G401 (cell line): ENCODE results near the gene BOLA3. TPM values are rescaled to one million over a fixed set of nuclear protein-coding genes. Genes with fewer than 3 reads are reported as not detected.

Source experiments
- DNase-seq: peaks from one replicate; pipeline ENCODE4 v3.0.0-alpha.2; 2015; ENCODE audit warnings: low spot score
- in situ Hi-C: cut with HindIII; loops from 2 replicates; pipeline ENCODE4 v1.10.0; 2016; ENCODE audit warnings: low sequenced_read_pairs, mixed read lengths
- total RNA-seq: library from RNA; depleted of rRNA; stranded (reverse); fragments of >200 nt; shearing (Covaris generic); gene quantifications from 2 replicates; pipeline ENCODE4 v1.2.3, GENCODE V29; 2014

Gene BOLA3
- total RNA-seq, 1 experiment from 2014 or later, result 121 TPM

- in situ Hi-C loops, result no loop called here
These were observed 38.2 kb downstream of the BOLA3 start for GRCh38 chr2:74109551-74109950.

GRCh38 chr2:74107071-74107470 is 40.6 kb downstream of the BOLA3 start:
- peak; percentile 26 for DNase-seq
- in situ Hi-C loops, result no loop called here

More at GRCh38 chr2:74109551-74109950, 38.2 kb downstream of the BOLA3 start:
- DNase-seq, result peak; percentile 98

GRCh38 chr2:74105413-74105812 is 42.3 kb downstream of the BOLA3 start:
- in situ Hi-C loops, result no loop called here
- DNase-seq, result no peak

GRCh38 chr2:74104839-74105238 is 42.9 kb downstream of the BOLA3 start:
- in situ Hi-C loops, result no loop called here
- DNase-seq, result no peak

GRCh38 chr2:74103763-74104162 is 43.9 kb downstream of the BOLA3 start:
- no peak for DNase-seq
- in situ Hi-C loops, result no loop called here

- no peak for DNase-seq
- in situ Hi-C loops, result no loop called here
These were observed 45.2 kb downstream of the BOLA3 start for GRCh38 chr2:74102516-74102915.

DNA sequence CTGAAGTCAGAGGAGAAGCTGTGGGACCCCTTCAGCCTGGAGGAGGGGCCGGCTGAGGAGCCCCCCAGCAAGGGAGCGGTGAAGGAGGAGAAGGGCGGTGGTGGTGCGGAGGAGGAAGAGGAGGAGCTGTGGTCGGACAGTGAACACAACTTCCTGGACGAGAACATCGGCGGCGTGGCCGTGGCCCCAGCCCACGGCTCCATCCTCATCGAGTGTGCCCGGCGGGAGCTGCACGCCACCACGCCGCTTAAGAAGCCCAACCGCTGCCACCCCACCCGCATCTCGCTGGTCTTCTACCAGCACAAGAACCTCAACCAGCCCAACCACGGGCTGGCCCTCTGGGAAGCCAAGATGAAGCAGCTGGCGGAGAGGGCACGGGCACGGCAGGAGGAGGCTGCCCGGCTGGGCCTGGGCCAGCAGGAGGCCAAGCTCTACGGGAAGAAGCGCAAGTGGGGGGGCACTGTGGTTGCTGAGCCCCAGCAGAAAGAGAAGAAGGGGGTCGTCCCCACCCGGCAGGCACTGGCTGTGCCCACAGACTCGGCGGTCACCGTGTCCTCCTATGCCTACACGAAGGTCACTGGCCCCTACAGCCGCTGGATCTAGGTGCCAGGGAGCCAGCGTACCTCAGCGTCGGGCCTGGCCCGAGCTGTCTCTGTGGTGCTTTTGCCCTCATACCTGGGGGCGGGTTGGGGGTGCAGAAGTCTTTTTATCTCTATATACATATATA is 46.0 kb downstream of the BOLA3 start:
- no peak for DNase-seq
- in situ Hi-C loops, result no loop called here

- DNase-seq, result no peak
- in situ Hi-C loops, result no loop called here
These were observed 47.2 kb downstream of the BOLA3 start for GRCh38 chr2:74100254-74101216.

DNA sequence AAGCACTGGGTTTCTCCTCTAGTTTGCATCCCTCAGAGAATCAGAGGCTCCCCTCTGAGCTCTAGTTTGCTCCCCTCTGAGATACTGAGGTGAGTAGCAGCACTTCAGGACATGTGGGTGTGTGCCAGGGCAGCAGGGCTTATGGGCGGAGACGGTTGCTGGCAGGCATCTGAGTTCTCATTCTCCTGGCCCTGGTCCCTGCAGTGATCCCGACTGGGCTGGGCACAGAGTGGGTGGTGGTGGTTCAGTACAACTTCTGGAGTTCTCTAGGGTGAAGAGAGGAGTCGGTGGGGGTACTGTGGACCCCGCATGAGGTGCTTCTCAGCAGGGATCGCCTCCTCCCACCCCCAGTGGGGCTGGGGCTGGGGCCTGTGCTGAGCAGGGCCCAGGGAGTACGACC is 47.9 kb downstream of the BOLA3 start:
- peak; percentile 59 for DNase-seq
- in situ Hi-C loops, result no loop called here

GRCh38 chr2:74099271-74099670 is 48.4 kb downstream of the BOLA3 start:
- no peak for DNase-seq
- in situ Hi-C loops, result no loop called here

GRCh38 chr2:74097574-74097973 is 50.1 kb downstream of the BOLA3 start:
- in situ Hi-C loops, result no loop called here
- DNase-seq, result no peak

DNA sequence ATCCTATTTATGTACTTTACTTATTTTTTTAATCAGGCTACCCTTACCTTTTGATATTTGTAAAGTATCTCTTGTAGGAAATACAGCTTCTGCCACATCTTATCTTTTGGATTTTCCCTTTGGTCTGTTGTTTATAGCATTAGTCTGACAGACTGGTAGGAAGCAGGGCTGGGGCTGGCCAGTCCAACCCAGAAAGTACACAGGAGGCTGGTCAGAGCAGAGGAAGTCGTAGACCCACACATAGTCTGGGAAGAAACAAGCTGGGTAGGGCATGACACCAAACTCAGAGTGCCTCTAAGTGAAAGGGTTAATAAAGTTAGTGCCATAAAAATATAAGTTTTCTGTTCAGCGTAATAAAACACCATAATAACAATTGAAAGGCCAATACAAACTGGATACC is 51.7 kb downstream of the BOLA3 start:
- no peak for DNase-seq
- in situ Hi-C loops, result no loop called here

GRCh38 chr2:74095632-74096031 is 52.1 kb downstream of the BOLA3 start:
- in situ Hi-C loops, result no loop called here
- no peak for DNase-seq

DNA sequence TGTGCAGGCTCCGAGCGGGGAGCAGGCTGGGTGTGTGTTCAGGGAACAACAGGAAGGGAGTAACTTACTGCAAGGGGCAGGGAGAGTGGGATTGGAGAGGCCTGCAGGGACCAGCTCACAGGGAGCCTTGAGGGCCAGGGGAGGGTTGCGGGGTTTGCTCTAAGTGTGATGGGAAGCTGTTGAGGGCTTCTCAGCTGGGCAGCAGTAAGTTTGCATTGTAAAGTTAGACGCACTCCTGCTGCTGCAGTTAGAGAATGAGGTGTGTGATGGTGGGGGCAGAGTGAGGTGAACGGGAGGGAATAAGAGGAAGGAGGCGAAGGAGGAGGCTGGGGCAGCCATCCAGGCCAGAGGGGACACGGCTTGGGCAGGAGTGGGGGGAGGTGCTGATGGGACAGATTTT is 53.4 kb downstream of the BOLA3 start:
- DNase-seq, result no peak
- in situ Hi-C loops, result no loop called here

- DNase-seq, result no peak
- in situ Hi-C loops, result no loop called here
These were observed 53.9 kb downstream of the BOLA3 start for GRCh38 chr2:74093840-74094239.

- in situ Hi-C loops, result no loop called here
- no peak for DNase-seq
These were observed 54.3 kb downstream of the BOLA3 start for GRCh38 chr2:74093426-74093825.

DNA sequence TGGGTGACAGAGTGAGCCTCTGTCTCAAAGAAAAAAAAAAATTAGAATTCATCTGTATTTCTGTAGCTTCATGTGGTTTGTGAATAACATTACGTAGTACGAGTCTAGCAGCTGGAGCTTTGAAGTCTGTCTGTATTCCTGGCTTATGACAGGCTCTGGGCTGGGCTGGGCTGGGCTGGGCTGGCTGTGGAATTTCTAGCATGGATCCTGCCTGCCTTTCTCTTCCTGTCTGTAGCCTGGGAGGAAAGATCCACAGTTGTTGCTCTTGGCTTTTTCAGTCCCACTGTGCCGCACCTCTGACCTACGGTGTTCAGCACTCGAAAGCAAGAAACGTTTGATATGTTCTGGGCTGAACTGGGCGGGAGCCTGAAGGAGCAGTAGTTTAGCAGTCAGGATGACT is 55.4 kb downstream of the BOLA3 start:
- no peak for DNase-seq
- in situ Hi-C loops, result no loop called here

DNA sequence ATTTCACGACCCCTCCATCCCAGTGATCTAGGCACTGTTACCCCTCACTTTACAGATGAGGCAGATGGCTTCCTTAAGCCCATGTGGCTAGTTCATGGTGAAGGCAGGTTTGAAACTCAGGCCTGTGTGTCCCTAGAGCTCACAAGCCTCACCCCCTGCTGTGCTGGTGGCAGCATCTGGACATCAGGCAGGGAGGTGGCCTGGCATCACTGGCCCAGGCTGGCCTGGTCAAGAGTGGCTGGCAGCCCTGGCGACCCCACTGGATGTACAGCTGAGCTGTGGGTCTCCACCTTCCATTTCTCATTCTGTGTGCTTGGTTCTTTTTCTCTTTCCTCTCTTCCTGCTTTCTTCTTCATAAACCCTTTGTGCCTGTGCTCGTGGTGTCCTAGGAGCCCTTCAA is 56.3 kb downstream of the BOLA3 start:
- in situ Hi-C loops, result no loop called here
- no peak for DNase-seq

DNA sequence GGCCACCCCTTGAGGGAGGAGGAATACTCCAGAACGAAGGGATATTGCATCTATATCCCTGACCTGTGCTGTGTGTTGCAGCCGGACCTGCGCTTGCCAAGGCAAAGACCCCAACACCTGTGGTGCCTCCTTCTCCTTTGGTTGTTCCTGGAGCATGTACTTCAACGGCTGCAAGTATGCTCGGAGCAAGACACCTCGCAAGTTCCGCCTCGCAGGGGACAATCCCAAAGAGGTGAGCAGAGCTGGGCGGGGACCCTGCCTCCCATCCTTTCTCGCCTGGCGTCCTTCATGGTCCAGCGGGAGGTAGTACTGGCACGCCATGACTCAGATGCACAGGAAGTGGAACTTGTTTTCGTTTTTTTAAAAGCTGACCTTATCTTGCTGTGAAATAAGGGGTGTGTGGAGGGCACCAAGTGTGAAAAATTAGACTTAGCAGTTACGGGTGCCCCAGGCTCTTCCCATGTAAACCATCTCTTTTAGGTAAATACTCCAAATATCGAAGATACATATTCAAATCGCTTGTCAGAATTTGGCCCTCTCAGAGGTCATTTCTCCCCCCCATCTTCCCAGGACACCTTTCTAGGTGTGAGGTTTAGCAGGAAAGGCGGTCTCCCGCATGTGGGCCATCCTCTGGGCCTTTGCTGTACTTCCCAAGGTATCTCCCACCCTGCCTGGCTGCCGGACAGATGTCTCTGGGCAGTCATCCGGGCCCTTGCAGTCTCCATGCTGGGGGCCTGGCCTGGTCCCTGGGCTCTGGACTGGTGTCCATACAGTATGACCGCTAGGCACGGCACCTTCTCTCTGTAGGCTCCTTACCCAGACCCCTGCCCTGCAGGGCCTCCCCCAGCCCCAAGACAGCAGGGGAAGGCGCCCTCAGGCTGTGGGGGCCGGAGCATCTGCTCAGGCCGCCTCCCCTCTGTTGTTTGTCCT is 57.6 kb downstream of the BOLA3 start:
- in situ Hi-C loops, result no loop called here
- DNase-seq, result no peak
